ENCODE results near the gene APOL2.

DNA sequence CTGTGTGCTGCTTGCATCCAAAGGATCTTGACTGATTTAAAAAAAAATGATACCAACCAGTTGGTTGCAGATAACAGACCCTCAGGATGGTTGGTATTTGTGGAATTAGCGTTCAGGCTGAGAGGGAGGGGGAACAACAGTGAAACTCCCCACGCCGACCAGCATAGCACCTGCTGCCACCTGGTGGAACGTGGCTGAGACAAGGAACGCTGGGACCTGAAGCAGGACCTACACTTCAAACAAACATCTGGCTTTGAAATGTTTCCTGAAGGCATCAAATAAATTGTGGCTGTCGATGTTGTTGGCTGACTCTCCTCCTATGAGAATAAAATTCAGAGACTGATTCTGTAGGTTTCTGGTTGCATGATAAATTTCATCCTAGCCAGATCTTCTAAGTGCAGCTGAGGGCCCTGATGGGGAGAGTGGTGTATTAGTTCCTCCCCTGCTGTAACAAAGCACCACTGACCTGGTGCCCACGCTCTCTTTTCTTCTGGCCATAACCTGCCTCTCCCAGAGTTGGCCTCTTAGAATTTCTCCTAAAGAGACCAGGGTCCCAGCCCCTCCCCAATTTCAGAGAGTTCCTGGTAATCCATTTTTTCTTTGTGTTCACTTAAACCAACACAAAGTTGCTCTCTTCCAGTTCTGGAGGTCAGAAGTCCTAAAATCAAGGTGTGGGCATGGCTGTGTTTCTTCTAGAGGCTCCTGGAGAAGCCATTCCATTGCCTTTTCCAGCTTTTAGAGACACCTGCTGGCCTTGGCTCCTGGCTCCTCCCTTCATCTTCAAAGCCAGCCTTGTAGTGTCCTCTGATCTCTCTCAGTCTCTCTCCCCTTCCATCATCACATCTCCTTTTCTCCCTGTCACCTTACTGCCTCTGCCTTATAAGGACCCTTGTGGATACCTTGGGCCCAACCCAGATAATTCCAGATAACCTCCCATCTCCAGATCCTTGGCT, 17.3 kb downstream of the APOL2 start:
- TF ChIP-seq, protein P1, sequence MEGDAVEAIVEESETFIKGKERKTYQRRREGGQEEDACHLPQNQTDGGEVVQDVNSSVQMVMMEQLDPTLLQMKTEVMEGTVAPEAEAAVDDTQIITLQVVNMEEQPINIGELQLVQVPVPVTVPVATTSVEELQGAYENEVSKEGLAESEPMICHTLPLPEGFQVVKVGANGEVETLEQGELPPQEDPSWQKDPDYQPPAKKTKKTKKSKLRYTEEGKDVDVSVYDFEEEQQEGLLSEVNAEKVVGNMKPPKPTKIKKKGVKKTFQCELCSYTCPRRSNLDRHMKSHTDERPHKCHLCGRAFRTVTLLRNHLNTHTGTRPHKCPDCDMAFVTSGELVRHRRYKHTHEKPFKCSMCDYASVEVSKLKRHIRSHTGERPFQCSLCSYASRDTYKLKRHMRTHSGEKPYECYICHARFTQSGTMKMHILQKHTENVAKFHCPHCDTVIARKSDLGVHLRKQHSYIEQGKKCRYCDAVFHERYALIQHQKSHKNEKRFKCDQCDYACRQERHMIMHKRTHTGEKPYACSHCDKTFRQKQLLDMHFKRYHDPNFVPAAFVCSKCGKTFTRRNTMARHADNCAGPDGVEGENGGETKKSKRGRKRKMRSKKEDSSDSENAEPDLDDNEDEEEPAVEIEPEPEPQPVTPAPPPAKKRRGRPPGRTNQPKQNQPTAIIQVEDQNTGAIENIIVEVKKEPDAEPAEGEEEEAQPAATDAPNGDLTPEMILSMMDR (conservative IDR thresholded peaks at IDR 0.05 in 1 of 2, IDR thresholded peaks at IDR 0.05 in 1 of 2; ENCODE audit: extremely low read depth in 1 of 2, insufficient read depth in 1 of 2, low read depth in 1 of 2, low read length in 2 of 2), result peak; percentile 76 to 83
- TF ChIP-seq EZH2 (IDR thresholded peaks at IDR 0.05; ENCODE audit: borderline replicate concordance, low read length), result no peak

All from mammary epithelial cell (primary cell).